A673 (cell line): ENCODE results near the gene TDP1. TPM values are rescaled to one million over a fixed set of nuclear protein-coding genes. Genes with fewer than 3 reads are reported as not detected.

ENCODE experiments used
- BruUV-seq: library from RNA; stranded (reverse); fragments of 400-500 nt; replicated peaks from 2 replicates; lab custom pipeline; 2021; lab: Mats Ljungman, UMichigan
- CTCF ChIA-PET: fragments of 300-600 bp; sonication (Branson Sonifier 250); formaldehyde crosslinking; loops from one replicate; lab custom pipeline; 2022; ENCODE audit warnings: antibody characterized with exemption; lab: Charles Lee
- POLR2A ChIA-PET: fragments of 300-600 bp; sonication (Branson Sonifier 250); formaldehyde crosslinking; loops from one replicate; lab custom pipeline; 2022; ENCODE audit warnings: antibody characterized with exemption; ENCODE audit not compliant: low non-redundant PET; lab: Charles Lee
- DNase-seq: peaks from one replicate; pipeline ENCODE4 v3.0.0-alpha.2; 2015; ENCODE audit warnings: low spot score
- H3K27ac ChIP-seq: fragments of 200-600 bp; sonication (generic); 2 replicates; pipeline ENCODE4 v1.5.1; 2016; ENCODE audit warnings: mixed run types, low read depth, mild to moderate bottlenecking, mixed read lengths, antibody characterized with exemption, low read length; ENCODE audit not compliant: poor library complexity, severe bottlenecking
- H3K27me3 ChIP-seq: fragments of 200-600 bp; sonication (generic); replicated peaks from 2 replicates; pipeline ENCODE4 v1.6.1; 2017; ENCODE audit warnings: mixed run types, low read depth, mild to moderate bottlenecking, mixed read lengths, antibody characterized with exemption, low read length; ENCODE audit not compliant: insufficient read depth, poor library complexity
- H3K36me3 ChIP-seq: fragments of 200-600 bp; sonication (generic); 2 replicates; pipeline ENCODE4 v1.6.1; 2016; ENCODE audit warnings: mixed run types, mild to moderate bottlenecking, mixed read lengths, antibody characterized with exemption, low read length; ENCODE audit not compliant: insufficient read depth, poor library complexity, severe bottlenecking
- H3K4me1 ChIP-seq: fragments of 200-600 bp; sonication (generic); 2 replicates; pipeline ENCODE4 v1.6.1; 2017; ENCODE audit warnings: mixed run types, mild to moderate bottlenecking, mixed read lengths, antibody characterized with exemption, low read length; ENCODE audit not compliant: insufficient read depth, poor library complexity, severe bottlenecking
- H3K4me3 ChIP-seq: fragments of 200-600 bp; sonication (generic); 2 replicates; pipeline ENCODE4 v1.5.1; 2016; ENCODE audit warnings: low read depth, mixed run types, mild to moderate bottlenecking, mixed read lengths, low read length; ENCODE audit not compliant: poor library complexity, severe bottlenecking
- H3K9me3 ChIP-seq: fragments of 200-600 bp; sonication (generic); 2 replicates; pipeline ENCODE4 v1.6.1; 2016; ENCODE audit warnings: mixed run types, low read depth, mild to moderate bottlenecking, mixed read lengths, antibody characterized with exemption, low read length; ENCODE audit not compliant: poor library complexity, severe bottlenecking
- EZH2 ChIP-seq: fragments of 200-600 bp; sonication (generic); IDR thresholded peaks from 2 replicates; pipeline ENCODE4 v1.6.1; 2017; ENCODE audit warnings: borderline replicate concordance, low read depth, mild to moderate bottlenecking, mixed read lengths, antibody characterized with exemption, low read length; ENCODE audit not compliant: poor library complexity, severe bottlenecking
- intact Hi-C: fragments of 100-400 bp; cut with micrococcal nuclease; formaldehyde crosslinking; loops from one replicate; pipeline ENCODE4 v1.10.0; 2022; ENCODE audit not compliant: unreplicated experiment
- total RNA-seq: library from RNA; stranded (reverse); gene quantifications from 2 replicates; pipeline ENCODE4 v1.2.3, GENCODE V29; 2021
- TF ChIP-seq, protein P1 (sequence below): fragments of 300-800, 200-600 bp; sonication (generic); conservative IDR thresholded peaks from 2 replicates; pipeline ENCODE4 v1.5.1; 2017; ENCODE audit warnings: low read depth, mild to moderate bottlenecking, antibody characterized with exemption, low read length, moderate library complexity, mixed read lengths

Gene TDP1
- total RNA-seq, 1 experiment from 2014 or later = 45.6 TPM

DNA sequence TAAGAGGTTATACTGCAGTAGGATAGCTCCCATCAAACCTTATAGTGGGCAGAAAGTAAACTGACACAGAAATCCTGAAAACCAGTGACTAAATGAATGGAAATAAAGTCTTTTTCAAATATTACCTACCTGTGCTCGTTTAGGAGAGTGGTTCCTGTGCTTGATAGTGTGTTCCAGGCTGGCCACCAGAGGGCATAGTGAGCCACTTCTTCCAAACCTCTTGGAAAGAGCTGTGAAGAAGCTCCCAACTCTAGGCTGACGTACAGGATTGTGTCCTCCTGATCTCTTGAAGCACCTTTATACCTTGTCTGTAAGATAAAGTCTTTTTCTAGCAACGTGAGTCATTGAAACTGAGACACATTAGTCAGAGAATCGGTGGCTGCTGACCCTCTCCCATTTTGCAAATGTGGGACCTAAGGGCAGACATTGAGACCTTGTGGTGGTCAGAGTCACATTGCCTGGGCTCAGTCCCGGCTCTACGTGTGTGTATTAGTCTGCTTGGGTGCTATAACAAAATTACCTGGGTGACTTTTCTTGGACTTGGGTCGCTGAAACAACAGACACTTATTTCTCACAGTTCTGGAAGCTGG lies 17.6 kb downstream of the TDP1 start:
- ChIA-PET CTCF (interaction anchor here (0.6 to 1.8 kb wide), 13 partner anchors 9 to 263 kb away, joined by 3 to 32 read pairs (median 5); partner anchors contain the start of genes EFCAB11 and TDP1), POLR2A (interaction anchor here (0.8 kb wide), 1 partner anchor 19 kb away, joined by 3 read pairs; the partner anchor contains the start of gene EFCAB11)
- DNase-seq = peak; percentile 76
- TF ChIP-seq EZH2 = no peak
- TF ChIP-seq, protein P1, sequence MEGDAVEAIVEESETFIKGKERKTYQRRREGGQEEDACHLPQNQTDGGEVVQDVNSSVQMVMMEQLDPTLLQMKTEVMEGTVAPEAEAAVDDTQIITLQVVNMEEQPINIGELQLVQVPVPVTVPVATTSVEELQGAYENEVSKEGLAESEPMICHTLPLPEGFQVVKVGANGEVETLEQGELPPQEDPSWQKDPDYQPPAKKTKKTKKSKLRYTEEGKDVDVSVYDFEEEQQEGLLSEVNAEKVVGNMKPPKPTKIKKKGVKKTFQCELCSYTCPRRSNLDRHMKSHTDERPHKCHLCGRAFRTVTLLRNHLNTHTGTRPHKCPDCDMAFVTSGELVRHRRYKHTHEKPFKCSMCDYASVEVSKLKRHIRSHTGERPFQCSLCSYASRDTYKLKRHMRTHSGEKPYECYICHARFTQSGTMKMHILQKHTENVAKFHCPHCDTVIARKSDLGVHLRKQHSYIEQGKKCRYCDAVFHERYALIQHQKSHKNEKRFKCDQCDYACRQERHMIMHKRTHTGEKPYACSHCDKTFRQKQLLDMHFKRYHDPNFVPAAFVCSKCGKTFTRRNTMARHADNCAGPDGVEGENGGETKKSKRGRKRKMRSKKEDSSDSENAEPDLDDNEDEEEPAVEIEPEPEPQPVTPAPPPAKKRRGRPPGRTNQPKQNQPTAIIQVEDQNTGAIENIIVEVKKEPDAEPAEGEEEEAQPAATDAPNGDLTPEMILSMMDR = peak; percentile 88
- no peak overlapping the region for H3K4me3 ChIP-seq
- H3K36me3 ChIP-seq = peaks cover 57% of the 10 kb centered on the region
- no peak overlapping the region for H3K27ac ChIP-seq
- no peaks in the 10 kb centered on the region for H3K27me3 ChIP-seq
- H3K4me1 ChIP-seq = no peaks in the 10 kb centered on the region
- no peaks in the 10 kb centered on the region for H3K9me3 ChIP-seq
- intact Hi-C loops = loop anchor here (1.0 to 2.0 kb wide), 2 partner anchors 87 to 262 kb away; partner anchors contain the start of gene KCNK13
- no TSS peak for BruUV-seq

DNA sequence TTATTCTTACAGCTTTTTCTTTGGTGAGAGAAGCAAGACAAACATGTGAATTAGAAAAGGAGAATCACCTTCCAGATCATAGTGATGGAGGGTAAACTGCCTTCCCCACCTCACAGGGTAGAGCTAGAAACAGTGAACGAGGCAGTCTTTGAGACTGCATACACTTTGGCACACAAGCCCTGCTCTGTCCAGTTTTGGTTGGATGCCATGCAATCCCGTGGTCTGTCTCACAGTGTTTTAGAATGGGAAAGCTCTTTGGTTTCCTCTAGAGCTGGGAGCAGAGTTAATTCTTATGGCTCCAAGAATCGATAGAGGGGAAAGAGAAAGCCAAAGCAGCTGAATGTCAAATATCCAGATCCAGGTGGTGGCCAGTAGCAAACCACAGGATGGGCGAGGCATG lies 21.9 kb downstream of the TDP1 start:
- Histone ChIP-seq H3K27ac (no peak overlapping the region), H3K4me3 (no peak overlapping the region), H3K4me1 (no peaks in the 10 kb centered on the region), H3K27me3 (no peaks in the 10 kb centered on the region), H3K36me3 (peaks cover 52% of the 10 kb centered on the region), H3K9me3 (no peaks in the 10 kb centered on the region)
- ChIA-PET CTCF (no interaction called here), POLR2A (interaction anchor here (0.6 kb wide), 2 partner anchors 25 to 125 kb away, joined by 4 read pairs; no protein-coding TSS in a partner anchor)
- TF ChIP-seq, protein P1 = no peak
- no peak for TF ChIP-seq EZH2
- intact Hi-C loops = no loop called here
- no TSS peak for BruUV-seq
- DNase-seq = no peak

DNA sequence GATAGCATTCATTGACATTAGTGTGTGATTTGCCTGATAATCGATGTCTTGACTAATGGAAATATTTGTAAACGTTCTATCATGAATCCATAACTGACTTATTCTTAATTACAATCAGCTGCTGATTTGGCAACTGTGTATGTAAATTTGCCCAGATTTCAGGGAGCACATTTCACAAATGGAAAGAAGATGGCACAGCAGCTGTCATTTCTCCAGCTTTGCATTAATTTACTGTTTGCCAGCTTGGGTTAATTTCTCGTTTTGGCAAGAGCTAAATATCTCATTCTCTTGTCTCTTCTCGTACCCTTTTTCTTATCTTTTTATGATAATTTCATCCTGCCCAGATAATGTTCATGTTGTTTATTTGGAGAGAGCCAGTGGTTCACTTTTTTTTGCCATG lies 22.9 kb downstream of the TDP1 start:
- intact Hi-C loops = no loop called here
- no peak overlapping the region for H3K27ac ChIP-seq
- BruUV-seq = no TSS peak
- POLR2A ChIA-PET = no interaction called here
- peaks cover 44% of the 10 kb centered on the region for H3K36me3 ChIP-seq
- no peaks in the 10 kb centered on the region for H3K9me3 ChIP-seq
- H3K4me1 ChIP-seq = no peaks in the 10 kb centered on the region
- H3K4me3 ChIP-seq = no peak overlapping the region
- DNase-seq = no peak
- TF ChIP-seq EZH2 = no peak
- TF ChIP-seq, protein P1 = no peak
- H3K27me3 ChIP-seq = no peaks in the 10 kb centered on the region
- CTCF ChIA-PET = no interaction called here
